K562 (cell line): ENCODE measurements around the gene BCAS3. TPM values are rescaled to one million over a fixed set of nuclear protein-coding genes. Genes with fewer than 3 reads are reported as not detected.

Experiments used
- ATAC-seq: fragments of 200-7000 bp; cut with Tn5 transposase; 3 replicates; pipeline ENCODE4 v1.9.1; 2020; ENCODE audit warnings: moderate library complexity
- BruUV-seq: library from RNA; stranded (reverse); fragments of 400-500 nt; replicated peaks from 2 replicates; lab custom pipeline; 2021; lab: Mats Ljungman, UMichigan
- CTCF ChIA-PET: fragments of 300-600 bp; formaldehyde crosslinking; extraction: SDS; loops from one replicate; lab custom pipeline; 2021; ENCODE audit warnings: low intra/inter-chr PET ratio; lab: Yijun Ruan, JAX
- POLR2A ChIA-PET: fragments of 300-600, 350-650 bp; sonication (Branson Sonifier 250); formaldehyde crosslinking; extraction: SDS; loops from one replicate; lab custom pipeline; 2021; ENCODE audit warnings: antibody characterized with exemption, inconsistent platforms; lab: Yijun Ruan, JAX
- DNase-seq, 4 experiments: peaks; one replicate each; pipeline versions ENCODE4 v3.0.0 to v3.0.0-alpha.2; 2011 to 2018; ENCODE audit warnings: low spot score in 3 of 4, mixed read lengths in 3 of 4; ENCODE audit errors: extremely low read depth in 1 of 4
- FAIRE-seq: peaks from 2 replicates; lab custom pipeline; 2011; peaks lifted over from hg19 to GRCh38; lab: Jason Lieb, UNC
- H2AFZ ChIP-seq: 2 replicates; pipeline ENCODE4 v1.6.0; 2011; ENCODE audit warnings: low read depth, low read length, control low read depth, inconsistent platforms
- H3K27ac ChIP-seq: fragments of 200-600 bp; 3 replicates; pipeline ENCODE4 v1.8.0; 2011; ENCODE audit warnings: low read depth, mild to moderate bottlenecking, control low read depth, inconsistent platforms, low read length, moderate library complexity, mixed read lengths; ENCODE audit errors: extremely low read depth
- H3K27me3 ChIP-seq, 2 experiments: fragments of 300-600 bp in 1 of 2; 2 replicates in 1 of 2; 3 replicates in 1 of 2; pipeline versions ENCODE4 v1.6.0 to v1.8.0; 2011; ENCODE audit warnings: inconsistent platforms in 2 of 2, low read length in 2 of 2, mild to moderate bottlenecking in 1 of 2, mixed read lengths in 1 of 2, moderate library complexity in 1 of 2; ENCODE audit not compliant: control insufficient read depth in 2 of 2, insufficient read depth in 2 of 2
- H3K36me3 ChIP-seq: fragments of 300-600 bp; 3 replicates; pipeline ENCODE4 v1.8.0; 2011; ENCODE audit warnings: mild to moderate bottlenecking, low read length, inconsistent platforms; ENCODE audit not compliant: control insufficient read depth, insufficient read depth
- H3K4me1 ChIP-seq, 2 experiments: fragments of 200-600 bp in 1 of 2; replicated peaks in 1 of 2; 2 replicates in 1 of 2; 3 replicates in 1 of 2; pipeline versions ENCODE4 v1.5.1 to v1.8.0; 2011; ENCODE audit warnings: inconsistent platforms in 2 of 2, low read length in 2 of 2, mild to moderate bottlenecking in 1 of 2, mixed read lengths in 1 of 2, moderate library complexity in 1 of 2; ENCODE audit not compliant: control insufficient read depth in 2 of 2, insufficient read depth in 2 of 2
- H3K4me2 ChIP-seq: 2 replicates; pipeline ENCODE4 v1.6.1; 2011; ENCODE audit warnings: low read length, control low read depth, inconsistent platforms, mixed read lengths; ENCODE audit not compliant: insufficient read depth
- H3K4me3 ChIP-seq: fragments of 200-600 bp; sonication (generic), shearing (Covaris generic); 2 replicates; pipeline ENCODE4 v1.5.1; 2016; ENCODE audit warnings: control low read depth, inconsistent platforms
- H3K79me2 ChIP-seq: fragments of 200-600 bp; 3 replicates; pipeline ENCODE4 v1.8.0; 2011; ENCODE audit warnings: low read length, inconsistent platforms; ENCODE audit not compliant: control insufficient read depth, insufficient read depth
- H3K9ac ChIP-seq, 2 experiments: 2 replicates each; pipeline versions ENCODE4 v1.6.0 to v1.6.1; 2011; ENCODE audit warnings: low read depth in 2 of 2, low read length in 2 of 2, control low read depth in 1 of 2, inconsistent platforms in 1 of 2, mild to moderate bottlenecking in 1 of 2, mixed read lengths in 1 of 2; ENCODE audit not compliant: insufficient read depth in 1 of 2
- H3K9me1 ChIP-seq: one replicate; pipeline ENCODE4 v1.6.0; 2011; ENCODE audit warnings: inconsistent platforms, mild to moderate bottlenecking, low read length, moderate library complexity; ENCODE audit not compliant: control insufficient read depth, insufficient read depth
- H3K9me3 ChIP-seq: replicated peaks from 2 replicates; pipeline ENCODE4 v1.5.1; 2011; ENCODE audit warnings: low read depth, low read length, inconsistent platforms; ENCODE audit not compliant: control insufficient read depth, insufficient read depth
- H4K20me1 ChIP-seq: replicated peaks from 2 replicates; pipeline ENCODE4 v1.6.1; 2011; ENCODE audit warnings: low read length, inconsistent platforms, mixed read lengths; ENCODE audit not compliant: control insufficient read depth, insufficient read depth
- ZNF12 ChIP-seq: sonication (generic); formaldehyde crosslinking; IDR thresholded peaks from 2 replicates; pipeline ENCODE4 v1.4.0; 2020; ENCODE audit warnings: mild to moderate bottlenecking, missing genetic modification reagents
- WGBS: fragments of 100-300 bp; shearing (Covaris generic); methylation state at CpG from one replicate; pipeline ENCODE4 v1.1.6; 2016; ENCODE audit warnings: low coverage, mixed read lengths; ENCODE audit not compliant: insufficient coverage; ENCODE audit errors: missing lambda C conversion rate; 5-methylcytosine and 5-hydroxymethylcytosine counted together
- in situ Hi-C: fragments of 300-500 bp; cut with MboI; formaldehyde crosslinking; loops from 4 replicates; pipeline ENCODE4 v1.15.0; 2018; ENCODE audit warnings: inconsistent platforms, mixed read lengths
- intact Hi-C: fragments of 100-400 bp; cut with micrococcal nuclease; formaldehyde crosslinking; loops from 2 replicates; pipeline ENCODE4 v1.14.2; 2022
- polyA plus RNA-seq, 8 experiments: library from polyadenylated mRNA; depleted of rRNA in 4 of 8; stranded (reverse) in 5 of 8; unstranded in 3 of 8; fragments of >200 nt; fragmentation: Nextera tagmentation in 2 of 8; fragmentation: Illumina TruSeq in 1 of 8; extraction: Ambion mirVana in 2 of 8; extraction: Trizol in 1 of 8; gene quantifications; 2 replicates each; pipeline versions ENCODE4 v1.2.1 to v1.2.3, GENCODE V29; 2011 to 2014; ENCODE audit warnings: inconsistent platforms in 1 of 8, missing spikeins in 1 of 8
- total RNA-seq, 7 experiments: library from RNA; depleted of rRNA in 6 of 7; stranded (reverse); fragments of >200 nt in 6 of 7; fragmentation: Illumina TruSeq in 2 of 7; extraction: Trizol in 2 of 7; gene quantifications; 2 replicates each; pipeline versions ENCODE4 v1.2.1 to v1.2.3, GENCODE V29; 2011 to 2021; ENCODE audit warnings: low replicate concordance in 1 of 7
- TF ChIP-seq, protein P1 (sequence below): sonication (generic); formaldehyde crosslinking; IDR thresholded peaks from 2 replicates; pipeline ENCODE4 v1.9.0; 2022; ENCODE audit warnings: mild to moderate bottlenecking, missing genetic modification reagents
- TF ChIP-seq, protein P2 (sequence below), 3 experiments: fragments of 200-800 bp in 1 of 3; fragments of 250-450 bp in 1 of 3; fragments of 450-650 bp in 1 of 3; sonication (Bioruptor Pico) in 1 of 3; sonication (Bioruptor generic) in 1 of 3; formaldehyde crosslinking in 1 of 3; IDR thresholded peaks; 2 replicates each; pipeline versions ENCODE4 v1.6.1 to v1.8.0; 2016 to 2022; ENCODE audit warnings: mild to moderate bottlenecking in 2 of 3, missing genetic modification characterization in 2 of 3, missing compliant biosample characterization in 1 of 3, moderate library complexity in 1 of 3
- TF ChIP-seq, protein P3 (sequence below): fragments of 450-650 bp; formaldehyde crosslinking; IDR thresholded peaks from 2 replicates; pipeline ENCODE4 v1.4.0; 2022; ENCODE audit warnings: mild to moderate bottlenecking, moderate library complexity

The BCAS3 gene
- total and polyA plus RNA-seq, 9 of the 15 experiments (the other 6 are each of a cell fraction or from before 2014, with no cell fraction given), result 1.9 to 5.5 (median 3.5) TPM

DNA sequence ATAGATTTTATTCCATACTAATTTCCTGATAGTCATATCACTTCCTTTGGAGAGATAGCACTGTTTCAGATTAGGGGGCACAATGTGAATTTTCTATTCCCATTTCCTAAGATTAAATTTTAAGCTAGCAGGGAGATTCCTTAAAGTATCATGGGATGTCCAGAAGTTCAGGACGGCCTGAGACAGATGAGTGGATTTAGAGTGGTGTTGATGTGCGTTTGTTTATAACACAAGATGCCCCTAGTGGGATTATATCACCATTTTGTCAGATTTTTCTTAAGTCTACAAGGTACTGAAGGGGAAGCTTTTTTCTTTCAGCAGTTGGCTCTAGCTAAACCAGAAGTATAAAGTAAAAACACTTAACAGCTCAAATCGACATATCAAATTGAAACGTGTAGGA lies 538.4 kb downstream of the BCAS3 start:
- Histone ChIP-seq H3K27me3 (peaks cover 2 to 11% of the 10 kb centered on the region in 2 experiments; a peak in 1 of 5 replicates), H4K20me1 (no peaks in the 10 kb centered on the region), H3K9me3 (no peaks in the 10 kb centered on the region), H3K4me3 (no peak overlapping the region), H3K79me2 (no peaks in the 10 kb centered on the region), H3K4me2 (no peak overlapping the region), H2AFZ (no peak overlapping the region), H3K36me3 (no peaks in the 10 kb centered on the region), H3K4me1 (no peaks in the 10 kb centered on the region), H3K27ac (no peak overlapping the region), H3K9ac (no peak overlapping the region), H3K9me1 (no peaks in the 10 kb centered on the region)
- 0% methylated on average over 4 of the region's 4 CpGs for WGBS
- no peak for ATAC-seq
- FAIRE-seq, result no peak
- ChIA-PET POLR2A (interaction anchor here (1.8 kb wide), 1 partner anchor 18 kb away, joined by 4 read pairs; no protein-coding TSS in a partner anchor), CTCF (no interaction called here)
- TF ChIP-seq, protein P1, sequence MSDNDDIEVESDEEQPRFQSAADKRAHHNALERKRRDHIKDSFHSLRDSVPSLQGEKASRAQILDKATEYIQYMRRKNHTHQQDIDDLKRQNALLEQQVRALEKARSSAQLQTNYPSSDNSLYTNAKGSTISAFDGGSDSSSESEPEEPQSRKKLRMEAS, result no peak
- no peak for TF ChIP-seq ZNF12 (CRISPR knock-in tag)
- TF ChIP-seq, protein P2, sequence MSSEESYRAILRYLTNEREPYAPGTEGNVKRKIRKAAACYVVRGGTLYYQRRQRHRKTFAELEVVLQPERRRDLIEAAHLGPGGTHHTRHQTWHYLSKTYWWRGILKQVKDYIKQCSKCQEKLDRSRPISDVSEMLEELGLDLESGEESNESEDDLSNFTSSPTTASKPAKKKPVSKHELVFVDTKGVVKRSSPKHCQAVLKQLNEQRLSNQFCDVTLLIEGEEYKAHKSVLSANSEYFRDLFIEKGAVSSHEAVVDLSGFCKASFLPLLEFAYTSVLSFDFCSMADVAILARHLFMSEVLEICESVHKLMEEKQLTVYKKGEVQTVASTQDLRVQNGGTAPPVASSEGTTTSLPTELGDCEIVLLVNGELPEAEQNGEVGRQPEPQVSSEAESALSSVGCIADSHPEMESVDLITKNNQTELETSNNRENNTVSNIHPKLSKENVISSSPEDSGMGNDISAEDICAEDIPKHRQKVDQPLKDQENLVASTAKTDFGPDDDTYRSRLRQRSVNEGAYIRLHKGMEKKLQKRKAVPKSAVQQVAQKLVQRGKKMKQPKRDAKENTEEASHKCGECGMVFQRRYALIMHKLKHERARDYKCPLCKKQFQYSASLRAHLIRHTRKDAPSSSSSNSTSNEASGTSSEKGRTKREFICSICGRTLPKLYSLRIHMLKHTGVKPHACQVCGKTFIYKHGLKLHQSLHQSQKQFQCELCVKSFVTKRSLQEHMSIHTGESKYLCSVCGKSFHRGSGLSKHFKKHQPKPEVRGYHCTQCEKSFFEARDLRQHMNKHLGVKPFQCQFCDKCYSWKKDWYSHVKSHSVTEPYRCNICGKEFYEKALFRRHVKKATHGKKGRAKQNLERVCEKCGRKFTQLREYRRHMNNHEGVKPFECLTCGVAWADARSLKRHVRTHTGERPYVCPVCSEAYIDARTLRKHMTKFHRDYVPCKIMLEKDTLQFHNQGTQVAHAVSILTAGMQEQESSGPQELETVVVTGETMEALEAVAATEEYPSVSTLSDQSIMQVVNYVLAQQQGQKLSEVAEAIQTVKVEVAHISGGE (CRISPR knock-in tag; IDR thresholded peaks at IDR 0.05), result peak in 1 of 3 experiments; percentile 74; a peak in 2 of 6 replicates
- TF ChIP-seq, protein P3, sequence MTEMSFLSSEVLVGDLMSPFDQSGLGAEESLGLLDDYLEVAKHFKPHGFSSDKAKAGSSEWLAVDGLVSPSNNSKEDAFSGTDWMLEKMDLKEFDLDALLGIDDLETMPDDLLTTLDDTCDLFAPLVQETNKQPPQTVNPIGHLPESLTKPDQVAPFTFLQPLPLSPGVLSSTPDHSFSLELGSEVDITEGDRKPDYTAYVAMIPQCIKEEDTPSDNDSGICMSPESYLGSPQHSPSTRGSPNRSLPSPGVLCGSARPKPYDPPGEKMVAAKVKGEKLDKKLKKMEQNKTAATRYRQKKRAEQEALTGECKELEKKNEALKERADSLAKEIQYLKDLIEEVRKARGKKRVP (CRISPR knock-in tag), result no peak
- in situ Hi-C loops (no loop called here), intact Hi-C loops (no loop called here)
- no TSS peak for BruUV-seq
- DNase-seq, result no peak
